ENCODE data around the gene PTPRE.
"Not testable (repeated sequence)": the region's sequence is repeated elsewhere in the genome, so short reads cannot be mapped to it uniquely, and the experiment has no call there.

Gene PTPRE

GRCh38 chr10:128094596-128094995 lies 187.7 kb downstream of the PTPRE start:
- not testable (repeated sequence) for H3K27me3 ChIP-seq (ENCODE audit: control insufficient read depth in 5 of 5, insufficient read depth in 4 of 5, low read length in 5 of 5); H3K9me3 ChIP-seq (ENCODE audit: control insufficient read depth in 5 of 5, low read length in 5 of 5); H3K27ac ChIP-seq (ENCODE audit: low read depth, low read length); H3K4me1 ChIP-seq (ENCODE audit: control insufficient read depth in 5 of 5, insufficient read depth in 5 of 5, low read length in 5 of 5); H3K4me3 ChIP-seq (ENCODE audit: low read depth in 1 of 5, low read length in 5 of 5); H3K36me3 ChIP-seq (ENCODE audit: control insufficient read depth in 5 of 5, insufficient read depth in 5 of 5, low read length in 5 of 5); H3K9ac ChIP-seq (ENCODE audit: low read length in 5 of 5)

GRCh38 chr10:128095027-128095752 lies 188.3 kb downstream of the PTPRE start:
- H3K4me3 ChIP-seq (ENCODE audit: low read depth in 1 of 5, low read length in 5 of 5): no peak overlapping the region
- no peak overlapping the region for H3K27ac ChIP-seq (ENCODE audit: low read depth, low read length)
- H3K9ac ChIP-seq (ENCODE audit: low read length in 5 of 5): no peak overlapping the region

GRCh38 chr10:128095753-128096469 lies 189.0 kb downstream of the PTPRE start:
- Histone ChIP-seq H3K27ac (ENCODE audit: low read depth, low read length) (no peak overlapping the region), H3K4me3 (ENCODE audit: low read depth in 1 of 5, low read length in 5 of 5) (no peak overlapping the region), H3K27me3 (ENCODE audit: control insufficient read depth in 5 of 5, insufficient read depth in 4 of 5, low read length in 5 of 5) (peaks cover 0 to 3% (median 0%) of the 10 kb centered on the region in 5 donors), H3K9me3 (ENCODE audit: control insufficient read depth in 5 of 5, low read length in 5 of 5) (no peaks in the 10 kb centered on the region), H3K36me3 (ENCODE audit: control insufficient read depth in 5 of 5, insufficient read depth in 5 of 5, low read length in 5 of 5) (no peaks in the 10 kb centered on the region), H3K9ac (ENCODE audit: low read length in 5 of 5) (no peak overlapping the region), H3K4me1 (ENCODE audit: control insufficient read depth in 5 of 5, insufficient read depth in 5 of 5, low read length in 5 of 5) (no peaks in the 10 kb centered on the region)

More at GRCh38 chr10:128095027-128095752, 188.3 kb downstream of the PTPRE start:
- no peaks in the 10 kb centered on the region for H3K36me3 ChIP-seq (ENCODE audit: control insufficient read depth in 5 of 5, insufficient read depth in 5 of 5, low read length in 5 of 5)
- no peaks in the 10 kb centered on the region for H3K9me3 ChIP-seq (ENCODE audit: control insufficient read depth in 5 of 5, low read length in 5 of 5)
- H3K4me1 ChIP-seq (ENCODE audit: control insufficient read depth in 5 of 5, insufficient read depth in 5 of 5, low read length in 5 of 5): no peaks in the 10 kb centered on the region
- H3K27me3 ChIP-seq (ENCODE audit: control insufficient read depth in 5 of 5, insufficient read depth in 4 of 5, low read length in 5 of 5): peaks cover 0 to 8% (median 0%) of the 10 kb centered on the region in 5 donors

GRCh38 chr10:128096486-128097199 lies 189.7 kb downstream of the PTPRE start:
- no peaks in the 10 kb centered on the region for H3K9me3 ChIP-seq (ENCODE audit: control insufficient read depth in 5 of 5, low read length in 5 of 5)
- H3K27ac ChIP-seq (ENCODE audit: low read depth, low read length): no peak overlapping the region
- H3K36me3 ChIP-seq (ENCODE audit: control insufficient read depth in 5 of 5, insufficient read depth in 5 of 5, low read length in 5 of 5): no peaks in the 10 kb centered on the region
- H3K4me1 ChIP-seq (ENCODE audit: control insufficient read depth in 5 of 5, insufficient read depth in 5 of 5, low read length in 5 of 5): no peaks in the 10 kb centered on the region
- no peak overlapping the region for H3K4me3 ChIP-seq (ENCODE audit: low read depth in 1 of 5, low read length in 5 of 5)
- peaks cover 0 to 3% (median 0%) of the 10 kb centered on the region in 5 donors for H3K27me3 ChIP-seq (ENCODE audit: control insufficient read depth in 5 of 5, insufficient read depth in 4 of 5, low read length in 5 of 5)
- H3K9ac ChIP-seq (ENCODE audit: low read length in 5 of 5): no peak overlapping the region

- Histone ChIP-seq H3K4me1 (ENCODE audit: control insufficient read depth in 5 of 5, insufficient read depth in 5 of 5, low read length in 5 of 5) (no peaks in the 10 kb centered on the region), H3K4me3 (ENCODE audit: low read depth in 1 of 5, low read length in 5 of 5) (no peak overlapping the region), H3K27me3 (ENCODE audit: control insufficient read depth in 5 of 5, insufficient read depth in 4 of 5, low read length in 5 of 5) (no peaks in the 10 kb centered on the region), H3K9me3 (ENCODE audit: control insufficient read depth in 5 of 5, low read length in 5 of 5) (no peaks in the 10 kb centered on the region), H3K36me3 (ENCODE audit: control insufficient read depth in 5 of 5, insufficient read depth in 5 of 5, low read length in 5 of 5) (no peaks in the 10 kb centered on the region), H3K27ac (ENCODE audit: low read depth, low read length) (no peak overlapping the region), H3K9ac (ENCODE audit: low read length in 5 of 5) (no peak overlapping the region)
These were observed 190.9 kb downstream of the PTPRE start for GRCh38 chr10:128097783-128098182.

GRCh38 chr10:128098631-128099030 lies 191.7 kb downstream of the PTPRE start:
- Histone ChIP-seq H3K36me3 (ENCODE audit: control insufficient read depth in 5 of 5, insufficient read depth in 5 of 5, low read length in 5 of 5) (no peaks in the 10 kb centered on the region), H3K27me3 (ENCODE audit: control insufficient read depth in 5 of 5, insufficient read depth in 4 of 5, low read length in 5 of 5) (no peaks in the 10 kb centered on the region), H3K9ac (ENCODE audit: low read length in 5 of 5) (no peak overlapping the region), H3K27ac (ENCODE audit: low read depth, low read length) (no peak overlapping the region), H3K4me3 (ENCODE audit: low read depth in 1 of 5, low read length in 5 of 5) (no peak overlapping the region), H3K9me3 (ENCODE audit: control insufficient read depth in 5 of 5, low read length in 5 of 5) (no peaks in the 10 kb centered on the region), H3K4me1 (ENCODE audit: control insufficient read depth in 5 of 5, insufficient read depth in 5 of 5, low read length in 5 of 5) (no peaks in the 10 kb centered on the region)

GRCh38 chr10:128099901-128100300 lies 193.0 kb downstream of the PTPRE start:
- no peaks in the 10 kb centered on the region for H3K27me3 ChIP-seq (ENCODE audit: control insufficient read depth in 5 of 5, insufficient read depth in 4 of 5, low read length in 5 of 5)
- H3K4me1 ChIP-seq (ENCODE audit: control insufficient read depth in 5 of 5, insufficient read depth in 5 of 5, low read length in 5 of 5): no peaks in the 10 kb centered on the region
- peaks cover 0 to 2% (median 0%) of the 10 kb centered on the region in 5 donors for H3K9me3 ChIP-seq (ENCODE audit: control insufficient read depth in 5 of 5, low read length in 5 of 5)
- no peak overlapping the region for H3K27ac ChIP-seq (ENCODE audit: low read depth, low read length)
- H3K9ac ChIP-seq (ENCODE audit: low read length in 5 of 5): no peak overlapping the region
- no peaks in the 10 kb centered on the region for H3K36me3 ChIP-seq (ENCODE audit: control insufficient read depth in 5 of 5, insufficient read depth in 5 of 5, low read length in 5 of 5)
- H3K4me3 ChIP-seq (ENCODE audit: low read depth in 1 of 5, low read length in 5 of 5): no peak overlapping the region

GRCh38 chr10:128101901-128102300 lies 195.0 kb downstream of the PTPRE start:
- Histone ChIP-seq H3K9me3 (ENCODE audit: control insufficient read depth in 5 of 5, low read length in 5 of 5) (peaks cover 0 to 2% (median 0%) of the 10 kb centered on the region in 5 donors), H3K36me3 (ENCODE audit: control insufficient read depth in 5 of 5, insufficient read depth in 5 of 5, low read length in 5 of 5) (no peaks in the 10 kb centered on the region), H3K9ac (ENCODE audit: low read length in 5 of 5) (no peak overlapping the region), H3K4me3 (ENCODE audit: low read depth in 1 of 5, low read length in 5 of 5) (no peak overlapping the region), H3K27me3 (ENCODE audit: control insufficient read depth in 5 of 5, insufficient read depth in 4 of 5, low read length in 5 of 5) (no peaks in the 10 kb centered on the region), H3K27ac (ENCODE audit: low read depth, low read length) (no peak overlapping the region), H3K4me1 (ENCODE audit: control insufficient read depth in 5 of 5, insufficient read depth in 5 of 5, low read length in 5 of 5) (no peaks in the 10 kb centered on the region)

GRCh38 chr10:128102480-128103228 lies 195.8 kb downstream of the PTPRE start:
- Histone ChIP-seq H3K27ac (ENCODE audit: low read depth, low read length) (no peak overlapping the region), H3K36me3 (ENCODE audit: control insufficient read depth in 5 of 5, insufficient read depth in 5 of 5, low read length in 5 of 5) (no peaks in the 10 kb centered on the region), H3K9me3 (ENCODE audit: control insufficient read depth in 5 of 5, low read length in 5 of 5) (peaks cover 0 to 2% (median 0%) of the 10 kb centered on the region in 5 donors), H3K27me3 (ENCODE audit: control insufficient read depth in 5 of 5, insufficient read depth in 4 of 5, low read length in 5 of 5) (peaks cover 0 to 4% (median 0%) of the 10 kb centered on the region in 5 donors), H3K9ac (ENCODE audit: low read length in 5 of 5) (no peak overlapping the region), H3K4me1 (ENCODE audit: control insufficient read depth in 5 of 5, insufficient read depth in 5 of 5, low read length in 5 of 5) (no peaks in the 10 kb centered on the region), H3K4me3 (ENCODE audit: low read depth in 1 of 5, low read length in 5 of 5) (no peak overlapping the region)
